ENCODE measurements around the gene BDNF. TPM values are rescaled to one million over a fixed set of nuclear protein-coding genes. Genes with fewer than 3 reads are reported as not detected.

The BDNF gene
- total and polyA plus RNA-seq, 7 donors = 0.01 to 3.4 (median 0.13) TPM; not detected in 1

DNA sequence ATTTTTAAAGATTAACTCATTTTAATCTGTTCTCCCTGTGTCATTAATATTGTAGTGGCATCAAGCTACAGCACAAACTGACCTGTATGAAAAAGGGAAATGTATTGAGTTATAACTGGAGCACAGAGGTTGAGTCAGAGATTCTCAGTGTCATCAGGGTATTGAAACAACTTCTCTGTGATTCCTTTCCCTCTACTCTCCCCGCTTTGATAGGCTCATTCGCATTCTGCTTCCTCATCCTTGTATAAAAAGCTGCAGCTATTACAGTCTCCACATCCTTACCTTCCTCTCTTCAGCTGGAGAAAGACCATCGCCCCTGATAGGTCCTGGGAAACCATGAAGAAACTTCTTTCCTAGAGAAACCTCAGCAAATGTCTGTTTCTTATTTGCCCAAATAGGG is 90.0 kb downstream of the BDNF start:
- TF ChIP-seq, protein P1, sequence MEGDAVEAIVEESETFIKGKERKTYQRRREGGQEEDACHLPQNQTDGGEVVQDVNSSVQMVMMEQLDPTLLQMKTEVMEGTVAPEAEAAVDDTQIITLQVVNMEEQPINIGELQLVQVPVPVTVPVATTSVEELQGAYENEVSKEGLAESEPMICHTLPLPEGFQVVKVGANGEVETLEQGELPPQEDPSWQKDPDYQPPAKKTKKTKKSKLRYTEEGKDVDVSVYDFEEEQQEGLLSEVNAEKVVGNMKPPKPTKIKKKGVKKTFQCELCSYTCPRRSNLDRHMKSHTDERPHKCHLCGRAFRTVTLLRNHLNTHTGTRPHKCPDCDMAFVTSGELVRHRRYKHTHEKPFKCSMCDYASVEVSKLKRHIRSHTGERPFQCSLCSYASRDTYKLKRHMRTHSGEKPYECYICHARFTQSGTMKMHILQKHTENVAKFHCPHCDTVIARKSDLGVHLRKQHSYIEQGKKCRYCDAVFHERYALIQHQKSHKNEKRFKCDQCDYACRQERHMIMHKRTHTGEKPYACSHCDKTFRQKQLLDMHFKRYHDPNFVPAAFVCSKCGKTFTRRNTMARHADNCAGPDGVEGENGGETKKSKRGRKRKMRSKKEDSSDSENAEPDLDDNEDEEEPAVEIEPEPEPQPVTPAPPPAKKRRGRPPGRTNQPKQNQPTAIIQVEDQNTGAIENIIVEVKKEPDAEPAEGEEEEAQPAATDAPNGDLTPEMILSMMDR (IDR thresholded peaks at IDR 0.05) = no peak
- Histone ChIP-seq H3K9me3 (no peaks in the 10 kb centered on the region), H3K4me1 (no peaks in the 10 kb centered on the region), H3K27me3 (ENCODE audit: insufficient read depth in 3 of 3, low read length in 2 of 3) (no peaks in the 10 kb centered on the region), H3K4me3 (no peak overlapping the region), H3K27ac (no peak overlapping the region), H3K36me3 (ENCODE audit: insufficient read depth in 1 of 2, low read depth in 1 of 2) (no peaks in the 10 kb centered on the region)
- intact Hi-C loops (cut with DNase I) = no loop called here
- ATAC-seq = no peak
- 89 to 93% (median 92%) methylated on average over 3 of the region's 3 CpGs for WGBS, 3 donors
- DNase-seq = no peak

DNA sequence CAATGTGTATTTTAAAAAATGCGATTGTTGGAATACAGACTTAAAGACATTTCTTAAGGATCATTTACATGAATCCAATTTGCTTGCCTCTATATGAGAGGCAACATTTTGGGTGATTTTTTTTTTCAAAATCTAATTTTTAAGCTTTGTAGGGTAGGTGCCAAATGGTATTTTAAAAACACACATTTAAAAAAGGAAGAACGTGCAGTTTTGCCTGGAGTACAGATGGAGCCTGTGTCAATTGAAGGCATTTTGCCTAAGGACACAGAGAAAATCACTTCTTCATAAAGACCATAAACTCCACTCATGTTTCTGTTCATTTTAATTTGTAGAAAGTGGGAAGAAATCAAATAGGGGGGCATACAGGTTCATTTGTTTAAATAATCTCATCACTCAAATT is 91.3 kb downstream of the BDNF start:
- DNase-seq (no peak), ATAC-seq (no peak)
- Histone ChIP-seq H3K27ac (no peak overlapping the region), H3K27me3 (ENCODE audit: insufficient read depth in 3 of 3, low read length in 2 of 3) (no peaks in the 10 kb centered on the region), H3K9me3 (no peaks in the 10 kb centered on the region), H3K4me3 (no peak overlapping the region), H3K36me3 (ENCODE audit: insufficient read depth in 1 of 2, low read depth in 1 of 2) (no peaks in the 10 kb centered on the region), H3K4me1 (no peaks in the 10 kb centered on the region)
- WGBS, 3 donors = 84 to 94% (median 89%) methylated on average over 2 of the region's 2 CpGs
- TF ChIP-seq, protein P1 (IDR thresholded peaks at IDR 0.05) = no peak
- intact Hi-C loops (cut with DNase I) = no loop called here

DNA sequence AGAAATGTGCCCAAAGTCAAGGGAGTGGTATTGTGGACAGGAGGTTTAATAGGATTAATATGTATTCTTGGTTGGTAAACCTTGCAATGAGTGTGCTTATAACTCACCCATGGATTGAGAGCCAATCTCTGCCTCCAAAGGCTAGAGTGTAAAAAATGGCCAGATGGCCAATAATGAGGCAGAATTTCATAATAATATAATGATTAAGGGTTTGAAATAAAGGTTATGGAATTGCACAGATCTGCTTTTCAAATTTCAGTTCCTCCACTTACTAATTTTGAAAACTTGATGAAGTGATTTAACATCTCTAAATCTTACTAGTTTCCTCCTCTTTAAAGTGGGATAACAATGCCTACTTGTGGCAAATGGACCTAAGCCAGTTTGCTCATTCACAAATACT is 94.8 kb downstream of the BDNF start:
- DNase-seq = no peak
- intact Hi-C loops (cut with DNase I) = no loop called here
- no peak for ATAC-seq
- H3K9me3 ChIP-seq = no peaks in the 10 kb centered on the region
- H3K36me3 ChIP-seq (ENCODE audit: insufficient read depth in 1 of 2, low read depth in 1 of 2) = no peaks in the 10 kb centered on the region
- no peak overlapping the region for H3K27ac ChIP-seq
- TF ChIP-seq, protein P1 (IDR thresholded peaks at IDR 0.05) = no peak
- H3K4me1 ChIP-seq = no peaks in the 10 kb centered on the region
- no peaks in the 10 kb centered on the region for H3K27me3 ChIP-seq (ENCODE audit: insufficient read depth in 3 of 3, low read length in 2 of 3)
- H3K4me3 ChIP-seq = no peak overlapping the region

Other genes starting within 250 kb of the BDNF start
- 10 to 100 TPM in 1 of 4 donors, 1 to 10 TPM in 3; 8.0 to 15.2 (median 8.6) TPM for gene LGR4, start 227.7 kb downstream of the BDNF start, total RNA-seq
- 1 to 10 TPM; 3.9 to 6.9 (median 4.9) TPM for gene LGR4, start 227.7 kb downstream of the BDNF start, polyA plus RNA-seq
- 10 to 100 TPM; 13.1 to 18.9 (median 14.7) TPM for gene LIN7C, start 193.7 kb downstream of the BDNF start, total RNA-seq
- 1 to 10 TPM; 4.2 to 5.1 (median 5.0) TPM for gene LIN7C, start 193.7 kb downstream of the BDNF start, polyA plus RNA-seq

Measured in psoas muscle (tissue), 8 donors.